H1 (cell line): ENCODE results near the gene CIB4. TPM values are rescaled to one million over a fixed set of nuclear protein-coding genes. Genes with fewer than 3 reads are reported as not detected.

Experiments
- CTCF ChIA-PET: fragments of 300-600 bp; sonication (Branson Sonifier 250); formaldehyde crosslinking; loops from one replicate; lab custom pipeline; 2021; ENCODE audit not compliant: partially characterized antibody; lab: Charles Lee
- POLR2A ChIA-PET: fragments of 300-600 bp; sonication (Branson Sonifier 250); formaldehyde crosslinking; loops from one replicate; lab custom pipeline; 2021; ENCODE audit warnings: inconsistent platforms; ENCODE audit not compliant: partially characterized antibody; lab: Charles Lee
- DNase-seq, 2 experiments: peaks; one replicate each; pipeline versions ENCODE4 v3.0.0 to v3.0.0-alpha.2; 2010 to 2022; ENCODE audit warnings: low spot score in 2 of 2, low read depth in 1 of 2, mixed read lengths in 1 of 2
- FAIRE-seq: peaks from 2 replicates; lab custom pipeline; 2011; peaks lifted over from hg19 to GRCh38; lab: Jason Lieb, UNC
- H2AFZ ChIP-seq: 2 replicates; pipeline ENCODE4 v1.8.1; 2012; ENCODE audit warnings: low read length, inconsistent platforms
- H2AK5ac ChIP-seq: 2 replicates; pipeline ENCODE4 v1.6.1; 2013; ENCODE audit warnings: low read depth, low read length
- H2BK120ac ChIP-seq: replicated peaks from 2 replicates; pipeline ENCODE3; 2013; ENCODE audit warnings: low read depth, low read length, inconsistent platforms
- H2BK12ac ChIP-seq: 2 replicates; pipeline ENCODE4 v1.6.1; 2013; ENCODE audit warnings: low read depth, low read length
- H2BK15ac ChIP-seq: 2 replicates; pipeline ENCODE4 v1.6.1; 2013; ENCODE audit warnings: low read length
- H2BK20ac ChIP-seq: 2 replicates; pipeline ENCODE4 v1.6.1; 2013; ENCODE audit warnings: low read length
- H2BK5ac ChIP-seq: 2 replicates; pipeline ENCODE4 v1.6.1; 2013; ENCODE audit warnings: low read depth, low read length
- H3K14ac ChIP-seq: 2 replicates; pipeline ENCODE4 v1.6.1; 2013; ENCODE audit warnings: inconsistent platforms; ENCODE audit not compliant: insufficient read length
- H3K18ac ChIP-seq: 2 replicates; pipeline ENCODE4 v1.6.1; 2013; ENCODE audit warnings: low read length; ENCODE audit errors: extremely low read depth
- H3K23ac ChIP-seq: 2 replicates; pipeline ENCODE4 v1.6.1; 2013; ENCODE audit warnings: inconsistent platforms; ENCODE audit not compliant: insufficient read length
- H3K23me2 ChIP-seq: 2 replicates; pipeline ENCODE4 v1.6.1; 2013; ENCODE audit warnings: low read depth, low read length
- H3K27ac ChIP-seq: 2 replicates; pipeline ENCODE4 v1.6.1; 2011; ENCODE audit warnings: low read depth, low read length, inconsistent platforms
- H3K27me3 ChIP-seq, 4 experiments: replicated peaks in 1 of 4; 1 replicate in 1 of 4; 2 replicates in 3 of 4; pipeline versions ENCODE4 v1.6.1 to v1.8.1; 2011 to 2013; ENCODE audit warnings: low read length in 3 of 4, mild to moderate bottlenecking in 3 of 4, inconsistent platforms in 2 of 4, mixed read lengths in 2 of 4, moderate library complexity in 1 of 4; ENCODE audit not compliant: control insufficient read depth in 3 of 4, insufficient read depth in 3 of 4; ENCODE audit errors: extremely low read depth in 1 of 4
- H3K36me3 ChIP-seq, 4 experiments: 2 replicates each; pipeline versions ENCODE4 v1.6.1 to v1.8.1; 2011 to 2013; ENCODE audit warnings: mild to moderate bottlenecking in 4 of 4, low read length in 3 of 4, moderate library complexity in 2 of 4, control low read depth in 1 of 4, inconsistent platforms in 1 of 4; ENCODE audit not compliant: insufficient read depth in 4 of 4, control insufficient read depth in 2 of 4
- H3K4ac ChIP-seq: replicated peaks from 2 replicates; pipeline ENCODE3; 2013; ENCODE audit warnings: low read length, low read depth, mixed read lengths, inconsistent platforms; ENCODE audit not compliant: insufficient read length
- H3K4me1 ChIP-seq, 4 experiments: replicated peaks in 1 of 4; 1 replicate in 1 of 4; 2 replicates in 3 of 4; pipeline versions ENCODE4 v1.6.1 to v1.8.1; 2011 to 2013; ENCODE audit warnings: low read length in 3 of 4, inconsistent platforms in 2 of 4, mixed read lengths in 1 of 4; ENCODE audit not compliant: insufficient read depth in 4 of 4, control insufficient read depth in 3 of 4
- H3K4me2 ChIP-seq, 2 experiments: 2 replicates each; pipeline versions ENCODE4 v1.6.1 to v1.8.1; 2011 to 2013; ENCODE audit warnings: low read depth in 2 of 2, low read length in 2 of 2, control low read depth in 1 of 2, inconsistent platforms in 1 of 2, mild to moderate bottlenecking in 1 of 2; ENCODE audit not compliant: insufficient read depth in 1 of 2
- H3K4me3 ChIP-seq, 4 experiments: fragments of 200-600, 300-600 bp in 1 of 4; sonication (generic), shearing (Covaris generic), sonication (Bioruptor Twin) in 1 of 4; 2 replicates each; pipeline versions ENCODE4 v1.5.1 to v1.8.1; 2011 to 2016; ENCODE audit warnings: low read length in 4 of 4, low read depth in 3 of 4, control low read depth in 2 of 4, inconsistent platforms in 2 of 4, mild to moderate bottlenecking in 2 of 4, mixed read lengths in 1 of 4, moderate library complexity in 1 of 4; ENCODE audit not compliant: insufficient read depth in 2 of 4; ENCODE audit errors: extremely low read depth in 1 of 4
- H3K56ac ChIP-seq: replicated peaks from 2 replicates; pipeline ENCODE3; 2013; ENCODE audit warnings: low read depth, mild to moderate bottlenecking, mixed read lengths, low read length, inconsistent platforms; ENCODE audit not compliant: insufficient read length
- H3K79me1 ChIP-seq: 2 replicates; pipeline ENCODE4 v1.6.1; 2013; ENCODE audit warnings: low read depth, low read length, control low read depth
- H3K79me2 ChIP-seq, 2 experiments: 2 replicates each; pipeline versions ENCODE4 v1.6.1 to v1.8.1; 2012 to 2013; ENCODE audit warnings: low read length in 2 of 2, mild to moderate bottlenecking in 2 of 2, inconsistent platforms in 1 of 2; ENCODE audit not compliant: insufficient read depth in 2 of 2, control insufficient read depth in 1 of 2
- H3K9ac ChIP-seq, 4 experiments: replicated peaks in 1 of 4; 1 replicate in 1 of 4; 2 replicates in 3 of 4; pipeline versions ENCODE4 v1.6.1 to v1.8.1; 2011 to 2013; ENCODE audit warnings: low read depth in 3 of 4, low read length in 3 of 4, control low read depth in 2 of 4, mild to moderate bottlenecking in 2 of 4, moderate library complexity in 2 of 4, inconsistent platforms in 1 of 4; ENCODE audit errors: extremely low read depth in 1 of 4
- H3K9me3 ChIP-seq, 2 experiments: 2 replicates each; pipeline versions ENCODE4 v1.6.1 to v1.8.1; 2012 to 2013; ENCODE audit warnings: mild to moderate bottlenecking in 2 of 2, moderate library complexity in 2 of 2, control low read depth in 1 of 2, inconsistent platforms in 1 of 2, low read depth in 1 of 2, low read length in 1 of 2, mixed read lengths in 1 of 2; ENCODE audit not compliant: insufficient read depth in 2 of 2
- H4K20me1 ChIP-seq, 2 experiments: replicated peaks in 1 of 2; 2 replicates each; pipeline versions ENCODE3 to v1.8.1; 2011 to 2013; ENCODE audit warnings: inconsistent platforms in 2 of 2, low read length in 2 of 2, mild to moderate bottlenecking in 1 of 2; ENCODE audit not compliant: insufficient read depth in 2 of 2, control insufficient read depth in 1 of 2
- H4K5ac ChIP-seq: 2 replicates; pipeline ENCODE4 v1.6.1; 2013; ENCODE audit warnings: low read length, low read depth, mixed read lengths, inconsistent platforms; ENCODE audit not compliant: insufficient read length
- H4K8ac ChIP-seq: 2 replicates; pipeline ENCODE4 v1.8.0; 2013; ENCODE audit warnings: mild to moderate bottlenecking, moderate library complexity, low read length, inconsistent platforms; ENCODE audit not compliant: insufficient read depth; ENCODE audit errors: extremely low read depth
- H4K91ac ChIP-seq: replicated peaks from 2 replicates; pipeline ENCODE3; 2013; ENCODE audit warnings: low read length, mixed read lengths, inconsistent platforms; ENCODE audit not compliant: insufficient read length
- BCL11A ChIP-seq, 2 experiments: IDR thresholded peaks; one replicate each; pipeline ENCODE4 v1.6.1; 2011; ENCODE audit warnings: low read depth in 2 of 2, low read length in 2 of 2, mild to moderate bottlenecking in 2 of 2
- CHD1 ChIP-seq: IDR thresholded peaks from 2 replicates; pipeline ENCODE4 v1.6.1; 2012; ENCODE audit warnings: low read depth, low read length, improper control_type of control experiment
- EZH2 ChIP-seq: fragments of 200-600 bp; sonication (generic); IDR thresholded peaks from 2 replicates; pipeline ENCODE4 v1.7.1; 2012; ENCODE audit warnings: low read depth, mild to moderate bottlenecking, moderate library complexity, low read length, inconsistent platforms; ENCODE audit not compliant: severe bottlenecking
- JUN ChIP-seq: IDR thresholded peaks from 2 replicates; pipeline ENCODE4 v1.6.1; 2011; ENCODE audit warnings: low read depth, mild to moderate bottlenecking, improper control_type of control experiment, low read length
- JUND ChIP-seq: IDR thresholded peaks from 2 replicates; pipeline ENCODE4 v1.6.1; 2011; ENCODE audit warnings: mild to moderate bottlenecking, improper control_type of control experiment, low read length
- KDM4A ChIP-seq: IDR thresholded peaks from one replicate; pipeline ENCODE4 v1.7.1; 2012; ENCODE audit warnings: low read depth, mild to moderate bottlenecking, moderate library complexity, low read length, inconsistent platforms; ENCODE audit not compliant: severe bottlenecking
- RAD21 ChIP-seq, 2 experiments: IDR thresholded peaks in 1 of 2; conservative IDR thresholded peaks in 1 of 2; 2 replicates each; pipeline ENCODE4 v1.6.1; 2011; ENCODE audit warnings: low read depth in 2 of 2, low read length in 2 of 2, improper control_type of control experiment in 1 of 2, inconsistent platforms in 1 of 2, mild to moderate bottlenecking in 1 of 2, moderate library complexity in 1 of 2
- RFX5 ChIP-seq: IDR thresholded peaks from 2 replicates; pipeline ENCODE4 v1.6.1; 2011; ENCODE audit warnings: low read depth, low read length, improper control_type of control experiment, borderline replicate concordance
- SIN3A ChIP-seq, 2 experiments: IDR thresholded peaks in 1 of 2; conservative IDR thresholded peaks in 1 of 2; 2 replicates each; pipeline ENCODE4 v1.6.1; 2011 to 2012; ENCODE audit warnings: low read length in 2 of 2, improper control_type of control experiment in 1 of 2, low read depth in 1 of 2, mild to moderate bottlenecking in 1 of 2
- SIRT6 ChIP-seq: IDR thresholded peaks from one replicate; pipeline ENCODE4 v1.7.1; 2012; ENCODE audit warnings: low read length, inconsistent platforms
- SP1 ChIP-seq: IDR thresholded peaks from 2 replicates; pipeline ENCODE4 v1.6.1; 2011; ENCODE audit warnings: low read depth, low read length
- TAF7 ChIP-seq: optimal IDR thresholded peaks from 2 replicates; pipeline ENCODE3; 2011; ENCODE audit warnings: low read depth, mild to moderate bottlenecking, inconsistent platforms, low read length, moderate library complexity, borderline replicate concordance
- TBP ChIP-seq: IDR thresholded peaks from 2 replicates; pipeline ENCODE4 v1.6.1; 2011; ENCODE audit warnings: low read depth, low read length, improper control_type of control experiment
- YY1 ChIP-seq: IDR thresholded peaks from 2 replicates; pipeline ENCODE4 v1.6.1; 2011; ENCODE audit warnings: low read depth, mild to moderate bottlenecking, low read length
- WGBS, 2 experiments: shearing (Covaris generic) in 1 of 2; methylation state at CpG; one replicate each; pipeline versions ENCODE4 v1.1.6 to v1.1.7; 2013 to 2015; ENCODE audit warnings: low lambda C conversion rate in 2 of 2, mixed read lengths in 2 of 2, inconsistent platforms in 1 of 2, low coverage in 1 of 2, missing lambda C conversion rate in 1 of 2; ENCODE audit not compliant: insufficient replicate concordance in 2 of 2, insufficient coverage in 1 of 2, insufficient read length in 1 of 2; ENCODE audit errors: extremely low coverage in 1 of 2, missing lambda C conversion rate in 1 of 2; 5-methylcytosine and 5-hydroxymethylcytosine counted together
- polyA plus RNA-seq, 7 experiments: library from polyadenylated mRNA; depleted of rRNA in 3 of 7; stranded (reverse) in 5 of 7; unstranded in 2 of 7; fragments of >200 nt in 5 of 7; fragments of 200-250 nt in 2 of 7; gene quantifications; 1 replicate in 5 of 7; 2 replicates in 1 of 7; 4 replicates in 1 of 7; pipeline versions ENCODE4 v1.2.1 to v1.2.3, GENCODE V29; 2011 to 2013; ENCODE audit warnings: missing spikeins in 2 of 7, mixed read lengths in 2 of 7
- total RNA-seq: library from RNA; stranded (reverse); fragmentation: NEBNext Ultra II Directional; extraction: Animal tissue kit (Norgen Biotek cat#: 25700); gene quantifications from 2 replicates; pipeline ENCODE4 v1.2.1, GENCODE V29; 2021

Gene CIB4
- total and polyA plus RNA-seq, 2 of the 8 experiments (the other 6 are each of a cell fraction or from before 2014, with no cell fraction given) = not detected

DNA sequence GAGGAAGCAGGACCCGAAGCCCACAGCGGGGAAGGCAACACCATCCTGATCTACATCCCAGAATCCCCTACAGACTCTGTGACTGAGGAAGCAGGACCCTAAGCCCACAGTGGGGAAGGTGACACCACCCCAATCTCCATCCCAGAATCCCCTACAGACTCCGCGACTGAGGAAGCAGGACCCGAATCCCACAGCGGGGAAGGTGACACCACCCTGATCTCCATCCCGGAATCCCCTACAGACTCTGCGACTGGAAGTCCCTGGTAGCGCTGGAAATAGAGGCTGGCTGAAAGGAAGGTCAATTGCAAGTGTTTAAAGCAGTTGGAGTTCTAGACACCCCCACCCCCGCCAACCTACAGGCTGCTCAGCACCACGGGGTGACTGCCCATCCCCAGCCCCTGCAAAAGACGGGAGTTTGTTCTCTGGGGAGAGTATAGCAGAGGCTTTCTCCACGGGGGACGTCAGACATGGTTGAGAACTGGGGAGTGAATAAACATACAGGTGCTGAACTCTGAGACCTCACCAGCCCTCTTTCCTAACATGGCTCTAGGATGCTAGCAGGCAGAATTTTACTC lies 21.0 kb downstream of the CIB4 start:
- H3K23ac ChIP-seq = no peak overlapping the region
- no peak overlapping the region for H4K5ac ChIP-seq
- no peak overlapping the region for H2BK12ac ChIP-seq
- H3K56ac ChIP-seq = no peak overlapping the region
- no peaks in the 10 kb centered on the region for H4K20me1 ChIP-seq
- H4K91ac ChIP-seq = no peak overlapping the region
- H2BK120ac ChIP-seq = no peak overlapping the region
- H3K27ac ChIP-seq = no peak overlapping the region
- no peak overlapping the region for H3K4me2 ChIP-seq
- no peak overlapping the region for H3K14ac ChIP-seq
- 77% methylated on average over 14 of the region's 14 CpGs; no CpG with 5 or more reads in 1 of the 2 experiments for WGBS, 2 experiments
- H3K9me3 ChIP-seq = no peaks in the 10 kb centered on the region
- no peak overlapping the region for H2BK5ac ChIP-seq
- FAIRE-seq (no peak), DNase-seq (peak in 1 of 2 experiments; percentile 41)
- H3K4me3 ChIP-seq = no peak overlapping the region
- no peak overlapping the region for H2AFZ ChIP-seq
- H2AK5ac ChIP-seq = no peak overlapping the region
- CTCF ChIA-PET = interaction anchor here (1.0 kb wide), 1 partner anchor 117 kb away, joined by 3 read pairs; no protein-coding TSS in a partner anchor
- no peak overlapping the region for H2BK20ac ChIP-seq
- peaks cover 0 to 8% (median 0%) of the 10 kb centered on the region in 4 experiments; a peak in 2 of 7 replicates for H3K4me1 ChIP-seq
- no peaks in the 10 kb centered on the region for H3K79me1 ChIP-seq
- no peak overlapping the region for H3K4ac ChIP-seq
- POLR2A ChIA-PET = no interaction called here
- no peaks in the 10 kb centered on the region for H3K79me2 ChIP-seq
- H3K36me3 ChIP-seq = no peaks in the 10 kb centered on the region
- H4K8ac ChIP-seq = 0 out of 2 replicates have a peak overlapping the region, but pooled peaks have one; percentile 3
- no peaks in the 10 kb centered on the region for H3K23me2 ChIP-seq
- no peak overlapping the region for H3K9ac ChIP-seq
- H2BK15ac ChIP-seq = no peak overlapping the region
- no peak overlapping the region; the same call in 1 of the 2 replicates for H3K18ac ChIP-seq
- no peaks in the 10 kb centered on the region; a peak in 2 of 7 replicates for H3K27me3 ChIP-seq
- no peak for TF ChIP-seq SIN3A (conservative IDR thresholded peaks at IDR 0.05 in 1 of 2, IDR thresholded peaks at IDR 0.05 in 1 of 2; ENCODE audit: low read depth in 1 of 2, low read length in 2 of 2)
- TF ChIP-seq BCL11A (IDR thresholded peaks at IDR 0.05; ENCODE audit: low read depth in 2 of 2, low read length in 2 of 2) = no peak
- no peak for TF ChIP-seq CHD1
- TF ChIP-seq JUN = no peak
- TF ChIP-seq TAF7 = no peak
- TF ChIP-seq YY1 = no peak
- TF ChIP-seq RFX5 = no peak
- no peak for TF ChIP-seq RAD21 (IDR thresholded peaks at IDR 0.05 in 1 of 2, conservative IDR thresholded peaks at IDR 0.05 in 1 of 2; ENCODE audit: low read depth in 2 of 2, low read length in 2 of 2)
- TF ChIP-seq TBP = no peak
- no peak for TF ChIP-seq SP1
- no peak for TF ChIP-seq EZH2
- no peak for TF ChIP-seq SIRT6
- no peak for TF ChIP-seq KDM4A
- no peak for TF ChIP-seq JUND
